Left ventricle myocardium inferior (tissue), 1 donor: ENCODE data around the gene NTRK3. TPM values are rescaled to one million over a fixed set of nuclear protein-coding genes. Genes with fewer than 3 reads are reported as not detected.

Source experiments
- DNase-seq: peaks from one replicate; pipeline ENCODE4 v3.0.0-alpha.2; 2020
- H3K27ac ChIP-seq: fragments of 200-600 bp; replicated peaks from 2 replicates; pipeline ENCODE4 v1.8.0; 2021
- H3K27me3 ChIP-seq: fragments of 200-600 bp; 2 replicates; pipeline ENCODE4 v1.8.0; 2021; ENCODE audit warnings: low read depth
- H3K36me3 ChIP-seq: fragments of 200-600 bp; 2 replicates; pipeline ENCODE4 v1.8.0; 2021
- H3K4me1 ChIP-seq: fragments of 200-600 bp; 2 replicates; pipeline ENCODE4 v1.8.0; 2021
- H3K4me3 ChIP-seq: fragments of 200-600 bp; 2 replicates; pipeline ENCODE4 v1.8.0; 2021; ENCODE audit warnings: mild to moderate bottlenecking, moderate library complexity
- H3K9me3 ChIP-seq: fragments of 200-600 bp; replicated peaks from 2 replicates; pipeline ENCODE4 v1.8.0; 2021
- CTCF ChIP-seq: fragments of 200-600 bp; IDR thresholded peaks from 2 replicates; pipeline ENCODE4 v1.8.0; 2021; ENCODE audit warnings: antibody characterized with exemption, mild to moderate bottlenecking, borderline replicate concordance
- intact Hi-C: fragments of 100-400 bp; cut with micrococcal nuclease; formaldehyde crosslinking; loops from one replicate; pipeline ENCODE4 v1.11.0; 2022
- total RNA-seq: library from RNA; stranded (reverse); fragmentation: NEBNext Ultra II Directional; extraction: Animal tissue kit (Norgen Biotek cat#: 25700); gene quantifications from one replicate; pipeline ENCODE4 v1.2.1, GENCODE V29; 2021
- donor health status: DM: no; HTN: yes; CAD: no; lungs with severe emphysema.

Gene NTRK3
- total RNA-seq, 1 donor from 2014 or later = 1.6 TPM

- no peak for DNase-seq
- intact Hi-C loops = no loop called here
- no peak for TF ChIP-seq CTCF
- peaks cover 11% of the 10 kb centered on the region for H3K4me1 ChIP-seq
- H3K27me3 ChIP-seq = no peaks in the 10 kb centered on the region
- H3K36me3 ChIP-seq = no peaks in the 10 kb centered on the region
- peaks cover 12% of the 10 kb centered on the region for H3K9me3 ChIP-seq
- H3K4me3 ChIP-seq = no peak overlapping the region
- H3K27ac ChIP-seq = no peak overlapping the region
Observed at GRCh38 chr15:87881026-87881425, 375.5 kb downstream of the NTRK3 start.

- H3K4me3 ChIP-seq = no peak overlapping the region
- DNase-seq = no peak
- TF ChIP-seq CTCF = no peak
- no peaks in the 10 kb centered on the region for H3K36me3 ChIP-seq
- no peaks in the 10 kb centered on the region for H3K9me3 ChIP-seq
- no peaks in the 10 kb centered on the region for H3K27me3 ChIP-seq
- intact Hi-C loops = no loop called here
- H3K4me1 ChIP-seq = peaks cover 11% of the 10 kb centered on the region
- H3K27ac ChIP-seq = no peak overlapping the region
Observed at GRCh38 chr15:87877822-87878542, 378.6 kb downstream of the NTRK3 start.

GRCh38 chr15:87877114-87877810, 379.3 kb downstream of the NTRK3 start:
- intact Hi-C loops = no loop called here
- no peak for TF ChIP-seq CTCF
- H3K36me3 ChIP-seq = no peaks in the 10 kb centered on the region
- no peaks in the 10 kb centered on the region for H3K9me3 ChIP-seq
- peaks cover 11% of the 10 kb centered on the region for H3K4me1 ChIP-seq
- H3K27ac ChIP-seq = no peak overlapping the region
- H3K4me3 ChIP-seq = no peak overlapping the region
- peak; percentile 33 for DNase-seq
- no peaks in the 10 kb centered on the region for H3K27me3 ChIP-seq

GRCh38 chr15:87874896-87875711, 381.4 kb downstream of the NTRK3 start:
- Histone ChIP-seq H3K27me3 (no peaks in the 10 kb centered on the region), H3K27ac (no peak overlapping the region), H3K36me3 (no peaks in the 10 kb centered on the region), H3K9me3 (no peaks in the 10 kb centered on the region), H3K4me3 (no peak overlapping the region), H3K4me1 (peaks cover 11% of the 10 kb centered on the region)
- peak; percentile 19 for DNase-seq
- no peak for TF ChIP-seq CTCF
- intact Hi-C loops = no loop called here

- no peak overlapping the region for H3K27ac ChIP-seq
- no peaks in the 10 kb centered on the region for H3K36me3 ChIP-seq
- no peak for TF ChIP-seq CTCF
- intact Hi-C loops = no loop called here
- no peaks in the 10 kb centered on the region for H3K9me3 ChIP-seq
- H3K27me3 ChIP-seq = no peaks in the 10 kb centered on the region
- H3K4me1 ChIP-seq = peaks cover 11% of the 10 kb centered on the region
- H3K4me3 ChIP-seq = no peak overlapping the region
- DNase-seq = no peak
Observed at GRCh38 chr15:87873516-87873915, 383.0 kb downstream of the NTRK3 start.
